Measurements from ENCODE around the gene TNFSF10. TPM values are rescaled to one million over a fixed set of nuclear protein-coding genes. Genes with fewer than 3 reads are reported as not detected.

The TNFSF10 gene
- total and polyA plus RNA-seq, 9 of the 15 experiments (the other 6 are each of a cell fraction or from before 2014, with no cell fraction given), result 0.07 to 1.3 (median 0.27) TPM; not detected in 1

- intact Hi-C loops (cut with micrococcal nuclease), result no loop called here
- ChIA-PET POLR2A (interaction anchor here (0.8 to 1.4 kb wide), 2 partner anchors 10 to 17 kb away, joined by 3 to 5 read pairs; no protein-coding TSS in a partner anchor), CTCF (ENCODE audit: low intra/inter-chr PET ratio) (no interaction called here)
Observed at GRCh38 chr3:172513488-172513887, 9.7 kb downstream of the TNFSF10 start.

More at GRCh38 chr3:172513488-172513887, 9.7 kb downstream of the TNFSF10 start:
- no peaks in the 10 kb centered on the region for H3K79me2 ChIP-seq (ENCODE audit: control insufficient read depth, insufficient read depth, low read length)
- no peak for TF ChIP-seq TFAM (CRISPR knock-in tag; conservative IDR thresholded peaks at IDR 0.05)
- TF ChIP-seq CEBPG (CRISPR knock-in tag; IDR thresholded peaks at IDR 0.05), result no peak
- no peak for TF ChIP-seq CEBPG (tag; conservative IDR thresholded peaks at IDR 0.05 in 1 of 2, IDR thresholded peaks at IDR 0.05 in 1 of 2)
- TF ChIP-seq BRD9 (IDR thresholded peaks at IDR 0.05; ENCODE audit: low read depth, partially characterized antibody), result no peak
- no peak for TF ChIP-seq ZNF717 (CRISPR knock-in tag; IDR thresholded peaks at IDR 0.05)
- no peak for TF ChIP-seq ZBTB34 (CRISPR knock-in tag; IDR thresholded peaks at IDR 0.05)
- no peak for TF ChIP-seq CBX5 (IDR thresholded peaks at IDR 0.05; ENCODE audit: borderline replicate concordance, low read depth)
- TF ChIP-seq NFYB (IDR thresholded peaks at IDR 0.05; ENCODE audit: extremely low read depth, insufficient read length), result no peak
- TF ChIP-seq NEUROD1 (IDR thresholded peaks at IDR 0.05; ENCODE audit: borderline replicate concordance, low read depth, low read length, partially characterized antibody), result no peak
- no peak for TF ChIP-seq CSDE1 (IDR thresholded peaks at IDR 0.05)
- no peak for TF ChIP-seq ZNF174 (CRISPR knock-in tag; IDR thresholded peaks at IDR 0.05)
- no peak for TF ChIP-seq ELF2 (CRISPR knock-in tag; IDR thresholded peaks at IDR 0.05)
- no peak for TF ChIP-seq NCOA4 (IDR thresholded peaks at IDR 0.05; ENCODE audit: partially characterized antibody)
- no peak for TF ChIP-seq U2AF1 (optimal IDR thresholded peaks at IDR 0.05; ENCODE audit: low read depth, low read length)
- TF ChIP-seq ATF4 (CRISPR knock-in tag; IDR thresholded peaks at IDR 0.05), result no peak
- H2AFZ ChIP-seq (ENCODE audit: low read depth, low read length), result no peak overlapping the region
- no peaks in the 10 kb centered on the region for H3K36me3 ChIP-seq (ENCODE audit: control insufficient read depth, insufficient read depth, low read length)
- no peak overlapping the region for H3K27ac ChIP-seq (ENCODE audit: extremely low read depth, low read depth, low read length)
- H3K9me3 ChIP-seq (replicated peaks; ENCODE audit: control insufficient read depth, insufficient read depth, low read depth, low read length), result no peaks in the 10 kb centered on the region
- no peak overlapping the region for H3K9ac ChIP-seq (ENCODE audit: insufficient read depth in 1 of 2, low read depth in 2 of 2, low read length in 2 of 2)
- in situ Hi-C loops (cut with MboI), result no loop called here
- no peaks in the 10 kb centered on the region; the same call in 1 of the 2 replicates for H4K20me1 ChIP-seq (replicated peaks; ENCODE audit: control insufficient read depth, insufficient read depth, low read length)
- no peaks in the 10 kb centered on the region for H3K27me3 ChIP-seq (ENCODE audit: control insufficient read depth in 2 of 2, insufficient read depth in 2 of 2, low read length in 2 of 2)
- FAIRE-seq (no peak), DNase-seq (ENCODE audit: extremely low read depth in 1 of 4, low spot score in 3 of 4) (no peak), ATAC-seq (no peak)
- H3K4me1 ChIP-seq (replicated peaks in 1 of 2; ENCODE audit: control insufficient read depth in 2 of 2, insufficient read depth in 2 of 2, low read length in 2 of 2), result peaks cover 0 to 37% of the 10 kb centered on the region in 2 experiments; a peak in 4 of 5 replicates
- no TSS peak for BruUV-seq (replicated peaks)
- 52% methylated on average over 2 of the region's 2 CpGs for WGBS (ENCODE audit: insufficient coverage, low coverage, missing lambda C conversion rate)
- no peak overlapping the region for H3K4me3 ChIP-seq
- H3K4me2 ChIP-seq (ENCODE audit: insufficient read depth, low read length), result no peak overlapping the region
- no peaks in the 10 kb centered on the region for H3K9me1 ChIP-seq (ENCODE audit: control insufficient read depth, insufficient read depth, low read length)

Measured in K562 (cell line).